HG03457 (cell line): ENCODE data around the gene C3orf52.

ENCODE experiments used
- ATAC-seq: cut with Tn5 transposase; IDR thresholded peaks from one replicate; pipeline ENCODE4 v1.9.1; 2021; ENCODE audit warnings: moderate number of reproducible peaks; ENCODE audit not compliant: unreplicated experiment

The C3orf52 gene

DNA sequence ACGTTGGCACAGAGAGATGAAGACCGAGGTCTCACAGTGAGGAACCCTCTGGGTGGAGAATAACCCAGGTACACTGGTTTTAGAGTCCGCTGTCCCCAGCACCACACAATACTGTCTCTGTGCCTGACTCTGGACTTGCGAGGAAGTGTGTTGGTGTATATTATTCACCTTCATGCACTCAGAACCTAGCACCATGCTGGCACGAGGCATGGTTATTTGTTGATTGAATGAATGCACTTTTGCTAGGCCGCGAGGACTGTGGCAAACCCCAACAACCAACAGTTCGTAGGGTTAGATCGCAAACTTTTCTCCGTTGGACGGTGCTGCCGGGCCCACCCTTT lies 484 bp upstream of the C3orf52 start:
- no peak for ATAC-seq

DNA sequence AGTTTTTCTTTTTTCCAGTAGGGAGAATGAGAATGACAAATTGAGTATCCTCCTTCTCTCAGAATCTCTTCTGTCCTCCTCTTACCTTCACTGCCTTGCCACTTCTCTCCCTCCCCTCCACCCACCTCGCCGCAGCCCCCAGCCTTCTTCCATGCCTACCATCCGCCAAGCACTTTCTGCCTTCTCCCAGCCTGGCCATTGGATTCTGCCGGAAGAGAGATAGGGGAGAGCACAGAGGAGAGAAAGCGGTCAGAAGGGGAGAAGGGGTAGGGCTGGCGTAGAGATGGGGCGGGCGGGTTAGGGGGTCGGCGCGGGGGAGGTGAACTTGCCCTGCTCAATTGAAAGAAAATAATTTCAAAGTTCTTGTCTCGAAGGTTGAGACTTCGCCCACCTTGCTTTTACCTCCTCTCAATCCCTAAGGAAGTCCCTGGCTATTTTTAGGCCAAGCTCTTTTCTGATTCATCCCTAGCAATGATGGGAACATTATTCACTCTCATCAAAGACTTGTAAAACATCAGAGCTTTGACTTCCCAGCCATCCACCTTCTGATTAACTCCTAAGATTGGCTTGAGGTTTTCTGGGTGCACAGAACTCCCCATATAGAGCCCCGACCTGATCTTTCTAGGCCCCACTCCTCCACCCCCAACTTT lies 811 bp downstream of the C3orf52 start:
- ATAC-seq, result no peak

DNA sequence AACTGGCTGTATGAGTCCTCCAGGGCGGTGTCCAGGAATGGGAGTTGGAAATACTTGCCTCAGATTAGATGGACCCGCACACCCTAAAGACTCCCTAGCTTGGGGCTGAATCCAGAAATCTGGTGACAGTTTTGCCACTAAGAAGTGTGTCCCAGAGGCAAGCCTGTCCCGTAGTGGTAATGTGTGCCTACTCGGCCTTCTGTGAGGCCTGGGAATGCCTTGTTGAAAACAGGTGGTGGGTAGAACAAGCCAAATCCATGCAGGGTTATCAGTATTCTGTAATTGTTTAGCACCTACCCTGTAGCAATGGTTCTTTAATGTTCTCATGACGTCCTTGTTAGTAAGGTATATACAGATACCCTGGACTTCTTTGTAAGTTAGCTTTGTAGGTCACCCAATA lies 1.6 kb downstream of the C3orf52 start:
- no peak for ATAC-seq

DNA sequence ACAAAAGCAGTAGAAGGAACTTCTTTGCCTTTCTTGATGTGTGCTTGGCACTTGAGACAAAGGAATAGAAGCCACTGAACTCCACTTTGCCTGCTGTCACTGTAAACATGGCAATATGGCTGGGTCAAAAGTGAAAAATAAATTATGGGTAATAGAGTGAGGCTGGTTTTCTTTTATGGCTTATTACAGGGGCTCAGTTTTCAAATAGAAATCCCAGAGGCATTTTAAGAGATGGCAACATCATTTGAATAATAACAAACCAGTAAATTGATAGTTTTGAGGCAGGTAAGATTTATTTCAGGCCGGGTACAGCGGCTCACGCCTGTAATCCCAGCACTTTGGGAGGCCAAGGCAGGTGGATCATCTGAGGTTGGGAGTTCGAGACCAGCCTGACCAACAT lies 2.8 kb downstream of the C3orf52 start:
- ATAC-seq, result no peak

DNA sequence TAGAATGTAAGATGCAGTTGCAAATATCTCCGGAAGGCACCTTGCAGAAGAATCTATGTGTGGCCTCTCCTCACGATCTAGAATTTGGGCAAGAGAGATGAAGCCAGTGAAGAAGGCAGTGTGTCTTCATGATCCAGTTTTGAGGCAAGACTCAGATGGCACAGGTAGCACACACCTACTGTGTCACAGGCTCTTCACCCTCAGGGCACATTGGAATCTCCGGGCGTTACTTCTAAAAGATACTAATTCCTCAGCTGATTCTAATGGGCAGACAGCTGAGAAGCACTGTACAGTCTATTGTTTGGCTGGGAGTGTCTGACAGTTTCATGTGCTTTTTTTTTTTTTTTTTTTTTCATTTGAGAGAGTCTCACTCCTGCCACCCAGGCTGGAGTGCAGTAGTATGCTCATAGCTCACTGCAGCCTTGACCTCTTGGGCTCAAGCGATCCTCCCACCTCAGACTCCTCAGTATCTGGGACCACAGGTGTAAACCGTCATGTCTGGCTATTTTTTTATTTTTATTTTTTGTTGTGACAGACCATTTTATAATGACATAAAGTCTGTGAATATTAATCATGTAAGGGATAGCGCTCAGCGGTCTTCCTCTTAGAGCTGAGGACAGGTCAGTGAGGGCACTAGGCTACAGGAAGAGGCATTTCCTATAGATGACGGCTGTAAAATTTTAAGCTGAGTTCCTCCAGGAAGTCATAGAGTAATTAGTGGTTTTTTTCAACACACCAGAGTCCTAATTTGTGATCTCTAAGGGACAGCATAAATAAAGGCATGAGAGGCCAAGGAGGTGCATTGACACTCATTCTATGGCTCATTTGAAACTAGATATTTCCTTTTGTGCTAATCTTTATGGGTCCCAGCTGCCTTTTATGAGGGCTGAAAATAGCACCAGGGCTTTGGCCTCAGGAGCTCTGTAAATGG lies 4.0 kb downstream of the C3orf52 start:
- no peak for ATAC-seq

DNA sequence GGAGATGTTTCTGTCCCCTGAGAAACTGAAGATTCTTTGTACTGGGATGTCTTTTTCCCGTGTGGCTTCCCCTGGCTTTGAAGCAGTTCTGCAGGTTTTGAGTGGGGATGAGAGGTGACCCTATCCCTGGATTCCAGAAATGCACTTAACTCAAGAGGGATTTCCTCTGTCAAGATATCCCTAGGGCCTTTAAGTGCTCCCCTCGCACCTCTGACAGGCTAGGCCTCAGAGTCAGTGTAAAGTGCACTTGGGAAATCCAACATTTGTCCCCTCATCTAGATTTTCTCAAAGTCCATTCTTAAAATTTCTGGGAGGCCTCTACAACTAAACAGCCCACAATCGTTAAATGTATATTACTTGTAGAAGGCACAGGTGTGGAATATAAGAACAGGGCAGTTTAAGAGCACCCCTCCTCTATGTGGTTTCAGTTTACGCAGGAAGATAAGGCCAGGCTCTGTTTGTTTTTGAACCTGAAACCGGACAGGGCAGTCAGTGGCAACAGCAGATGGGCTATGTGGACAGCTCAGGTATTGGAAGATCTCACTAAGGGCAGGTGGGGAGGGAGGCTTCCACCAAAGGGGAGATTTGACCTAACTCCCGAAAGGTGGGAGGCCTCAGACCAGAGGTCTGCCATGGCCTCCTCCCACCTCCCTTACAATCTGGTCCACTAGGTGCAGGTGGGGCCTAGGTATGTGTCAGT lies 4.8 kb downstream of the C3orf52 start:
- no peak for ATAC-seq

DNA sequence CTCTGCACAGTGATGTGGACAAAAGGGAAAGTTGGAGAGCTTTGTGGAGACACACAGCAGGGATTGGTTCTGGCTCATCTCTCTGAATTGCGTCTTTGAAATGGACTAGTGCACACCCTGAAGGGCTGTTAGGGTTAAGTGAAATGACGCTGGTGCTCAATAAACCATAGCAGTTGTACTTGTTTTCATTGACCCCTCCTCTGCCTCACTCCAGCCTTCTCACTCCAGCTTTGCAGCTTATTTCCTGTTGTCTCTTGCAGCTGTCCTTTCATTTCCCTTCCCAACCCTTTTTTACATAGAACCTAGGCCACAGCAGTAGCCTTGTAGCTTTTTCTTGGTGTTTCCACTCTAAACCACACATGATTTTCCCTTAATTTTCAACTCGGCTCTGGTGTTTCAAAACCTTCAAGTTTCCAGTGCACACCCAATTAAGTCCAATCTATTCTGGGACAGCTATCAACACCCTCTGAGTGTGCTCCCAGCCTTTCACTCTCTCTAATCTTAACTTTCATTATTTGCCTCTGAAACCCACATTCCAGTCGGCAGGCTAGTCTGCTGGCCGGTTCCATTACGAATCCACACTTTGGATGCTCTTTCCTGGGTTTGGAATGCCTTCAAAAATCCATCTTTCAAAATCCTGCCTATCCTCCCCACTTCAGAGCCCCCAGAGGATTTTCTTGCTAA lies 6.4 kb downstream of the C3orf52 start:
- no peak for ATAC-seq

DNA sequence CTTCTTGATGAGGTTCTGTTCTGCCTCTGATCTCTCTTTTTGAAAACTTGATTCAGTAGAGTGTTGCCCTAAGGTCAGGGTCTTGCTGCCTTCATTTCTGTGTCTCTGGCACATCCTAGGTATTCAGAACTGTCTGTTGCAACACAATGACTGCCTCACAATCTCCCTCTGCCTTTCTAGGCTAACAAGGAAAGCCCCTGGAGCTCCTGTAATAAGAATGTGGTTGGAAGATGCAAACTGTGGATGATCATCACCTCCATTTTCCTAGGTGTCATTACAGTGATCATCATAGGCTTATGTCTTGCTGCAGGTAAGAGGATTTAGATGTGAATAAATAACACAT lies 7.0 kb downstream of the C3orf52 start:
- no peak for ATAC-seq

DNA sequence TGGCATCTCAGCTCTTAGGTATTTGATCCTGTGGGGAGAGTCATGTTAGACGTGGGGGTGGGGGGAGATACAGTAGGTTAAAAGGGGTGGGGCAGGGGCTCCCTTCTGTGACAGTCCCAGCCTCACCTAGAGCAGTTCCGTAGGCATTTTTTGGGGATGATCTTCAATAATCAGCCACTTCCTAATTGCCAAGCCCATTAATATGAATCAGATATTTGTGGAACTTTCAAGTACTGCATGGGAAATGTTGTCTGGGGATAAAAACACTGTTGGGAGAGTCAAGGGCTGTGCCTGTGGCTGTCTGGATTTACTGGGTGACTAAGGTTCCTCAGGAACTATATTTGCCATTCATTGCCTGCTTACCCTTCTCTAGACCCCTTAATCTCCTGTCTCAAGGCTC lies 9.5 kb downstream of the C3orf52 start:
- no peak for ATAC-seq

DNA sequence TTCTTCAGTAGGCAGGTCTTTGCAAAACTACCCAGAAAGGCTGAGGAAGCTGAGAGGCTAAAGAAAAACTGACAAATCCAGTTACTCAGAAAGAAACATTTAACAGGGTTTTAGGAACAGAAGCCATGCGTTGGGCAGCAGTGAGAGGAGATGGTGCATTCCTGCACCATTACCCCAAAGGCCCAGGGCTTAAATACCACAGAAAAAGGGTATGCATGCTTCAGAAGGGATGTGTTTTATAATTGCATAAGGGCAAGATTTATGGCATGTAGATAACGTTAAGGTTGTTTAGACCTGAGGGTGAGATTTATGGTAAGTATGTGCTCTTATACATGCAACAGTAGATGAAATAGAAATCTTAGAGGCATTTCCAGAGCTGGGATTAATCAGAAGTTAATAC lies 10.0 kb downstream of the C3orf52 start:
- ATAC-seq, result no peak

DNA sequence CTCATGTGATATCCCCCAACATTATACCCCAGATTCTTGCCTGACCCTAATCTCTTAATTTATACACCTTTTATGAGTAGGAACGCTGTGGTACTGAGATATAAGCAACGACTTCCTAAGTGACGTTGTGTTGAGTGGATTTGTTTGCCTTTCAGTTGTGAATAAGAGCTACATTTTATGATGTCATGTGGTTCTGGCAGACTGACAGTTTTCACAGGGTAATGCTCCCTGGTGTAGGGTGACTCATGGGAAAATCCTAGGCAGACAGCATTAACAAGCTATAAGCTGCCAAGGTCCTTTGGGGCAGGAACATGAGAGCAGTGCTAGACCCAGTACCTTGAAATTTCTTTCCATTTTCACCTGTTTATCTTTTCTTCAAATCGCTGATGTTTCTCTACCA lies 11.2 kb downstream of the C3orf52 start:
- ATAC-seq, result no peak

DNA sequence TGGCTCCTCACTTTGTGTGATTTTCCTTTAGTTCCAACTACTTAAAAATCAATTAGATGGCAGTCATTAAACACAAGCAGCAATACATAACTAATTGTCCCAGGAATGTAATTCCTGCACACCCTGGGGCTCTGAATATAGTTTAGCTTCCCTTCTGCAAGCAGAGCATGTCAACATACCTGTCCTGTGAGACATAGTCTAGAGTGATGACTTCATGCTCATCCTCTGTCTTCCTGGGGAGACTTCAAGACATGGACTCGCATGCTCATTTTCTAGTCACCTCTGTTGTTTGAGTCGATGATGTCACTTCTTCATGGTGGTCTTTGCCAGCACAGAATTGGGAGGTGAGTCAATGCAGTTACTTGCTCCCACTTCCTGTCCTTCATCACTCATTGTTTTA lies 15.7 kb downstream of the C3orf52 start:
- no peak for ATAC-seq

DNA sequence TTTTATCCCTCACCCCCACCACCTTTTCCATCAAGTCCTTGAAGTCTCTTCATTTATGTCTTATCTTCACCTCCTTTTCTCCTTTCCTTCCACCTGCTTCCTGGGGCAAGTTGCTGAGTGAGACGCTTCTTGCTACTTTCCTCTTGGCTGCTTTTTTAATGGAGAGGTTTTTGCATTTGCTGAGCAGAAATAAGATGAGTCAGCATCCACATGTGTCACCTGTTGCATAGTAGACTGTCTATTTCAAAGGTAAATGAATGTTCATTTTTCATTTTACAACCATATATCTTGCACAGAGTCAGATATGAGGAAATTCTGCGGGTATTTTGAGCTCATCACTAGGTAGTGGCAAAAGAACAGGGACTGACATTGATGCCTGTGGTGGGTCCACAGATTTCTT lies 18.6 kb downstream of the C3orf52 start:
- no peak for ATAC-seq

DNA sequence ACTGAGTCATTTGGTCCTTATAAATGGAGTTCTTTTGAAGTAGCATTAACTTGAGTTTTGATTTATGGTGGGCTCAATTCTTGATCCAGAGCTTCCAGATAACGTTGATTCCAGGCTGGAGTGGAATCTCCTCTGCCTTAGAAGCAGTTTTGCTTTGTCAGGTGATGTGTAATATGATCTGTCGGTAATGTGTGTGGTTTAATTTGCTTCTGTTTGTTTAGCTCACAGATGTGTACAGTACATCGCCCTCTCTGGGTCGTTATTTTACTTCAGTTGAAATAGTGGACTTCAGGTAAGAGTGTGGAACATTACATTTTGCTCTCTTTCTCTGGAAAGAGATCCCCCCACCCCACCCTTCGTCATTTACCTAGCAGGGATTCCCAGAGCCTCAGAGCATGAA lies 23.1 kb downstream of the C3orf52 start:
- ATAC-seq, result no peak

DNA sequence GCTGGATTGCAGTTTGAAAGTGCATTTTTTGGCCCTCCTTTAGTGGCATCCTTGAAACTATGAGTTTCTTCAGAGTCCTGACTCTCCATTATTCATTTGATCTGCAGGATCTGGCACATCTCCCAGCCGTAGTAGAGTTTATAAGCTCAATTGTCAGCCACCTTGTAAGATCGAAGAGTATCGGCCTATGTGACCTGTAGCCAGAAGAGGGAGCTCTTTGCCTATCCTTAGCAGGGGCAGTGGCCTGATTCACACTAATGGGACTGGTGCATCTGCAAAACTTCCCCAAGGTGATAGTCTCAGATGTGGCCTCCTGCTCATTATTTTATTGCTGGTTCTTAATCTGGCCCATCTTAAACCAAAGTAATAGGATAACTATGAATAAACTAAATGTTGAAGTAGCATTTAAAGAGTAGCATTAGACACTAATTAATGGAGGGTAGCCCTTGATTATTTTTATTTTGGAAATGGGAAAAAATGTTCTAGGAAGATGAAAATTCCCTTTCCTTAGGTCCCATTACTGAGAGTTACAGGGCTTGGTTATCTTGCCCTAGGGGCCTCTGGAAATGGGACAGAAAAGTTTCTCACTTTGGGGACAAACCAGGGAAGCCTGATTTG lies 25.7 kb downstream of the C3orf52 start:
- ATAC-seq, result peak; percentile 41

DNA sequence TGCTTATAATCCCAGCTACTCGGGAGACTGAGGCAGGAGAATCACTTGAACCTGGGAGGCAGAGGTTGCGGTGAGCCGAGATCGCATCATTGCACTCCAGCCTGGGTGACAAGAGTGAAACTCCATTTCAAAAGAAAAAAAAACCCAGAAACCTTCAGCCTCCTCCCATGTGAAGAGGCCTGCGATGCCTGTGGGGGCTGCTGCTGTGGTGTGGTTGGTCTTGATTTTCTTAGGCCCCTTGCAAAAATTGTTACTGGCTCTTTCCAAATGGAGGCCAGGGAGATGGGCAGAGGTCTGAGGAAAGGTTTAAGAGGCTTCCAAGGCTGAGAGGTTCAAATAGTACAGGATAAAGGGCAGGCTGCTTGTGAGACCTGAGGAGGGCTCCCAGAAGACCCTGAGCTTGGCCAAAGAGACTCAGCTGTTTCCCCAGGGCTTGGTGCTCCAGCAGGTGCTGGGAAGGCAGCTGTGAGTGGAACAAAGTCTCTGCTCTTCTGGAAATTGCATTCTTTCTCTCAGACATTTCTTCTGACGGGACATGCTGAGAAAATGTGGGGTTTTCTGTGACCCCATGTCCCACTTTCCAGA lies 28.5 kb downstream of the C3orf52 start:
- ATAC-seq, result no peak

DNA sequence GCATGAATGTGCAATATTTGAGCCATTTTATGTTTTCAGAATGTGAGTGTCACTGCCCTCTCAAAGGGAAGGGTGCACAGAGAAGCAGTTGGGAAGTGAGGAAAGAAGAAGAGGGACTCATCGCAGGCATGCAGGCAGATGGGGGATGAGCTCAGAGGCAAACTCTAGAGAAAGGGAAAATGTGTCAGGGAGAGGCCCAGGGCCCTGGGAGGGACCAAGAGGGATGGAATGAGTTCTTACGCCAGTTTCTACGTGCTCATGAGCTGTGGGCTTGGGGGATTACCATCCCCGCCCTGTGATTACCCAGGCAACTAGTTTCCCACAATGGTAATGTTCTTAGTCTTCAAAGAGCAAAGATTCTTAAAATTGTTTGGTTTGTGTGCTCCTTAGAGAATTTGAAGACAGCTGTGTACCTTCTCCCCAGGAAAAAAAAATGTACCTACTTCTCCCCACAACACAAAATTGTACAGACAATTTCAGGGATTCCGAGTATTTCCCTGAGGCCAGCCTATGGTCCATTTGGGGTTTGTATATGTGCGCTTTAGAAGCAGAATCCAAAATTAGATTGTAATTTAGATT lies 29.1 kb downstream of the C3orf52 start:
- peak; percentile 34 for ATAC-seq

DNA sequence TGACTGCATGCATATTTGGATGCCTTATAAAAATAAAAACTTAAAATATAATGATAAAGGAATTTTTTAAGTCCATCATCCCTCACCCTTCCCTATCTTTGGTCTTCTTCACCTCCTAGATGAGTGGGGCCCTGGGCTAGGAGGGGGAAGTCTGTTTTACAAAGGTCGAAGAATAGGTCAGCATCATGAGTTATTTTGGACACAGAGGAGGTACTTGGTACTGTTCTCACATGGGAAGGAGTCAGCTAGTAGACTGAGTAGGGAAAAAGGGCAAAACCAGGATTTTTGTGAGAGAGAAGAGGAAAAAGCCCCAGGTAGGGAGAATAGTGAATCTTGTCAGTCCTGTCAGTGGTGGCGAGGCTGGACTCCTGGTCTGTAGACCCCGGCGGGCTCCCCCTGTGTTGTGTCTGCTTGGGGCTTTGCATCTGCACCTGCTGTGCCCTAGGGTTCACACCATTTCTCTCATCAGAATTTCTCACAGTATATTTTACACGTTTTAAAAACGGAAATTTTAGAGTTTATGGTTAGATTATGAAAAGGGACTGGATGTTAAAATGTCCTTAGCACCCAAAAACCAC lies 29.7 kb downstream of the C3orf52 start:
- ATAC-seq, result no peak

DNA sequence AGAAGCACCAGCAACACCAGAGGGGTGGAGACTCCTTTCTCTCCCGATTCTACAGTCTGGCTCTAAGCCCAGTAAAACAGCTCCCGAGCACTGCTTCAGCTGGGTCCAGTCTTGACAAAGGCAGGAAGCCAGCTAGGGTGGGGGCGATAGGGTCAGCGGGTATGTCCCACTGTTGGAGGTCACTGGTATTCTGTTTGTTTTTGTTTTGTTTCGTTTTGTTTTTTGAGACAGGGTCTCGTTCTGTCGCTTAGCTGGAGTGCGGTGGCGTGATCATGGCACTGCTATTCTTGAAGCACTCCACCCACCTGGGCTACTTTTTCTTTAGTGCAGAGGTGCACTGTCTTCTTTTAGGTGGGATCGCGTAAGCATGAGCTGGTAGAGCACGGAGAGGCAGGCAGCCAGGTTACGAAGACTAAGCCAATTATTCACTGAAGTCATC lies 30.6 kb downstream of the C3orf52 start:
- no peak for ATAC-seq

DNA sequence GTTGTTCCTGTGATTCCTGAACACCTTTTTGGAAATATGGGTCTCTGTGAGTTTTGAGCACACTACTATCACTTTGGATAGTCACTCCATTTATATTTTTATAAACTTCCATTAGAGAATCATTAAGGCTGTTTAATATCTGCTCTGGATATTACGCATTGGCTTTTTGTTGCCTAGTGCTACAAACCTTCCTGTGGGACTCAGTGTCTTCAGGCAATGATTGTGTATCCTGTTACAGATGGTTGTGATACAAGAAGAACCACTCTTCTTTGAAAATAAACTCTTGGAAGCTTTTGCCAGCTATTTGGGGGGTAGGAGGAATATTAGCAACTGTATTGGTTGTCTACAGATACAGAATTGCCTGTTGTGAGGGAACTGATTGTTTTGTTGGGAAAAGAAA lies 31.2 kb downstream of the C3orf52 start:
- no peak for ATAC-seq
